ENCODE results near the gene CELSR2.

DNA sequence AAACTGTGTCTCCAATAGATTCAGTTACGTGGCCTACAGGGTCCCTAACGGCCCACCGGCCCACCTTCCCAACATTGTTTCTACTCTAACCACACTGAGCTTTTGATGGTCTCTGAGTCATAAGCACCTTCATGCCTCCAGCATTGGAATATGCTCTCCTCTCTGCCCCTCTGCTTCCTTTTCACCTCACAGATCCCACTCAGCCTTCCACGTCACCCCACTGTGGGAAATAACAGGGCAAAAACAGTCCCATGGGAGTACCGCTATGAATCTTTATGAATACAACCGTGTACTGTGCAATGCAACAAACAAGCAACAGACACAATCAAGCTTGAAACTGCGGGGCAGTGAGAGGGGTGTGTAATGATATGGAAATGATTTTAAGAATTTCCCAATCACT is 40.9 kb upstream of the CELSR2 start:
- no peak for TF ChIP-seq POLR2A (IDR thresholded peaks at IDR 0.05)
- TF ChIP-seq, protein P1, sequence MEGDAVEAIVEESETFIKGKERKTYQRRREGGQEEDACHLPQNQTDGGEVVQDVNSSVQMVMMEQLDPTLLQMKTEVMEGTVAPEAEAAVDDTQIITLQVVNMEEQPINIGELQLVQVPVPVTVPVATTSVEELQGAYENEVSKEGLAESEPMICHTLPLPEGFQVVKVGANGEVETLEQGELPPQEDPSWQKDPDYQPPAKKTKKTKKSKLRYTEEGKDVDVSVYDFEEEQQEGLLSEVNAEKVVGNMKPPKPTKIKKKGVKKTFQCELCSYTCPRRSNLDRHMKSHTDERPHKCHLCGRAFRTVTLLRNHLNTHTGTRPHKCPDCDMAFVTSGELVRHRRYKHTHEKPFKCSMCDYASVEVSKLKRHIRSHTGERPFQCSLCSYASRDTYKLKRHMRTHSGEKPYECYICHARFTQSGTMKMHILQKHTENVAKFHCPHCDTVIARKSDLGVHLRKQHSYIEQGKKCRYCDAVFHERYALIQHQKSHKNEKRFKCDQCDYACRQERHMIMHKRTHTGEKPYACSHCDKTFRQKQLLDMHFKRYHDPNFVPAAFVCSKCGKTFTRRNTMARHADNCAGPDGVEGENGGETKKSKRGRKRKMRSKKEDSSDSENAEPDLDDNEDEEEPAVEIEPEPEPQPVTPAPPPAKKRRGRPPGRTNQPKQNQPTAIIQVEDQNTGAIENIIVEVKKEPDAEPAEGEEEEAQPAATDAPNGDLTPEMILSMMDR (IDR thresholded peaks at IDR 0.05) = no peak
- no peak for TF ChIP-seq EP300 (IDR thresholded peaks at IDR 0.05)
